HUES48 (cell line): ENCODE data around the gene GUCY1A1.

Experiments used
- H3K27ac ChIP-seq: one replicate; pipeline ENCODE4 v1.7.0; 2013; ENCODE audit warnings: low read depth, low read length, inconsistent platforms
- H3K27me3 ChIP-seq: 2 replicates; pipeline ENCODE4 v1.6.1; 2013; ENCODE audit warnings: mild to moderate bottlenecking, low read length; ENCODE audit not compliant: control insufficient read depth, insufficient read depth
- H3K36me3 ChIP-seq: 2 replicates; pipeline ENCODE4 v1.6.1; 2013; ENCODE audit warnings: low read length; ENCODE audit not compliant: control insufficient read depth, insufficient read depth
- H3K4me1 ChIP-seq: 2 replicates; pipeline ENCODE4 v1.6.1; 2013; ENCODE audit warnings: mild to moderate bottlenecking, low read length; ENCODE audit not compliant: control insufficient read depth, insufficient read depth
- H3K4me3 ChIP-seq: 2 replicates; pipeline ENCODE4 v1.5.1; 2013; ENCODE audit warnings: mild to moderate bottlenecking, low read depth, low read length
- H3K9ac ChIP-seq: 2 replicates; pipeline ENCODE4 v1.6.1; 2013; ENCODE audit warnings: mild to moderate bottlenecking, low read depth, low read length, moderate library complexity
- H3K9me3 ChIP-seq: 2 replicates; pipeline ENCODE4 v1.6.1; 2013; ENCODE audit warnings: low read length; ENCODE audit not compliant: control insufficient read depth, insufficient read depth

Gene GUCY1A1

DNA sequence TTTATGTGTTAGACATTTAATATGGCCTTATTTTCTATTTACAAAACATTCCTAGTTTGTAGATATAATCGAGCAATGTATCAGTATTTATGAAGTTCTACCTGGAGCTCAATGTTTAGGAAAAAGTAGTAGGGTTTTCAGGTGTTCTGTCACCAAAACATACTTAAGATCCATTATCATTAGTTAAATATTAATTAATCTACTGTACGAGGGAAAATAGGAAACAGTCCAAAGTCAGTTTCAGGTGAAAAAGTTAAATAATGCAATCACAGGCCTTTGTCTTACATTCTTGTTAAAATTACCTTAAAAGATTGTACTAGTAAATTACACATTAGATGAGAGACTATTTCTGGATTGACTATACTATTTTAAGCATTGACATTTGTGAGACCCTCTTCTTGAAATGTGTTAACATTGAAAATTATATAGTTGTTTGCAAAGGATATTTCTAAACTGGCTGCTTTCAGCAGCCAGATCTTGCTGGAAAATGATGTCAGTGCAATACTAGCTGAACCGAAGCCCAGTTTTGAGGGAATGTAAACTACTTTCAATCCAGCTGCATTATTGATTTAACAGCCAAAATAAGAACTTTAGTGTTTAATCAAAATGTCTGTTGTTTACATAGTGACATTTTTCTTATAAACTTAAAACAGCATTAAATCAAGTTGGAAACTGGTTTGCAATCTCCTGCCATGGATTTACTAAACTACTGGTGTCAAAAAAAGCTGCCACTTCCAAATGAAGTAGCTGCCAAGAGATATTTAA lies 111.5 kb downstream of the GUCY1A1 start:
- H3K36me3 ChIP-seq, result no peaks in the 10 kb centered on the region
- no peaks in the 10 kb centered on the region for H3K27me3 ChIP-seq
- H3K9me3 ChIP-seq, result no peaks in the 10 kb centered on the region
- H3K4me3 ChIP-seq, result no peak overlapping the region
- peaks cover 10% of the 10 kb centered on the region; the same call in 1 of the 2 replicates for H3K4me1 ChIP-seq
- no peak overlapping the region for H3K9ac ChIP-seq
- H3K27ac ChIP-seq, result no peak overlapping the region

DNA sequence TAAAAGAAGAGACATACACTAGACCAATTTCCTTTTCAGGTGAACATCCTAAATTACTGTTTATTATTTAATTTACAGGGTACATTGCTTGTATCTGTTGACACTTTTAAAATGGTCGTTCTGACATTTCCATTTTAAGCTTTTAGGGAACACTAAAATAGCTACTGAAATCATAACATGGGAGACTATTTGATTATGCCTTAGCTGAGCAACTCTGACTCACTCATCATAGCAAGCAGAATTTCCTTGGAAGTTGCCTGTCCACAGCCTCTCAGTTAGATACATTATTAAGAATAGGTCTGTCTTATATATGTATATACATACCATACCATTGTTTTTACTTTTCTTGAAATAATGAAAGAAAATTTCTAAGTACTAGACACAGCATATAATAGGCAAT lies 114.1 kb downstream of the GUCY1A1 start:
- no peaks in the 10 kb centered on the region for H3K36me3 ChIP-seq
- H3K9ac ChIP-seq, result no peak overlapping the region
- H3K27ac ChIP-seq, result no peak overlapping the region
- peaks cover 10% of the 10 kb centered on the region; the same call in 1 of the 2 replicates for H3K4me1 ChIP-seq
- H3K27me3 ChIP-seq, result no peaks in the 10 kb centered on the region
- no peaks in the 10 kb centered on the region for H3K9me3 ChIP-seq
- no peak overlapping the region for H3K4me3 ChIP-seq

GRCh38 chr4:155781249-155781831 lies 114.7 kb downstream of the GUCY1A1 start:
- no peak overlapping the region for H3K9ac ChIP-seq
- H3K27ac ChIP-seq, result no peak overlapping the region
- H3K4me3 ChIP-seq, result no peak overlapping the region
- H3K27me3 ChIP-seq, result no peaks in the 10 kb centered on the region
- H3K9me3 ChIP-seq, result no peaks in the 10 kb centered on the region
- no peaks in the 10 kb centered on the region for H3K36me3 ChIP-seq
- H3K4me1 ChIP-seq, result peaks cover 10% of the 10 kb centered on the region; the same call in 1 of the 2 replicates
